Measurements from ENCODE around the gene PDE10A. TPM values are rescaled to one million over a fixed set of nuclear protein-coding genes. Genes with fewer than 3 reads are reported as not detected.
"Not testable (repeated sequence)": the region's sequence is repeated elsewhere in the genome, so short reads cannot be mapped to it uniquely, and the experiment has no call there.

The PDE10A gene
- total and polyA plus RNA-seq, 7 experiments from 2014 or later: not detected

DNA sequence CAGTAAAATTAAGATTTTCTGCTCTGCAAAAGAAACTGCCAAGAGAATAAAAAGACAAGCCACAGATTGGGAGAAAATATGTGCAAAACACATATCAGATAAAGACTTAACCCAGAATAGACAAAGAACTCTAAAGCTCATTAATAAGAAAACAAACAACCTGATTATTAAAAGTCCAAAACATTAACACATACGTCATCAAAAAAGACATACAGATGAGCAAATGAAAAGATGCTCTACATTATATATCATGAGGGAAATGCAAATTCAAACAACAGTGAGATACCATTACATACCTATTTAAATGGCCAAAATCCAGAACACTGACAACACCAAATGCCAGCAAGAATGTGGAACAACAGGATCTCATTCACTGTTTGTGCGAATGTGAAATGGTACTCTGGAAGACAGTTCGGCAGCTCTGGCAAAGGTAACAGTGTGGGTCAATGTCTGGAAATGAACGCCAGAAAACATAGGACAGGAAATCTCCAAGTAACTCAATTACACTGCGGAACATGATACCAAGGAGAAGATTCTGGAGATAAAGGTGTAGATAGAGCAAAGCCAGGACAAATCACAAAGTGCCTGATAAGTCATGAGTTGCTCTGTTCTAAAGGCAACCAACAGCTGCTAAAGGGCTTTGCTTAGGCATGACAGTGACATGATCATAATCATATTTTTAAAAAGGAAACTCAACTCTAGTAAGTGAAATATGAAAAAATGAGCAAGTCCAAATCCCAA is 96.8 kb downstream of the PDE10A start:
- H3K9me3 ChIP-seq (ENCODE audit: control insufficient read depth in 2 of 3, low read length in 3 of 3): no peaks in the 10 kb centered on the region
- no peaks in the 10 kb centered on the region for H3K27me3 ChIP-seq (ENCODE audit: control insufficient read depth in 2 of 2, insufficient read depth in 2 of 2, low read length in 2 of 2)
- no peak overlapping the region for H3K4me3 Mint-ChIP-seq

DNA sequence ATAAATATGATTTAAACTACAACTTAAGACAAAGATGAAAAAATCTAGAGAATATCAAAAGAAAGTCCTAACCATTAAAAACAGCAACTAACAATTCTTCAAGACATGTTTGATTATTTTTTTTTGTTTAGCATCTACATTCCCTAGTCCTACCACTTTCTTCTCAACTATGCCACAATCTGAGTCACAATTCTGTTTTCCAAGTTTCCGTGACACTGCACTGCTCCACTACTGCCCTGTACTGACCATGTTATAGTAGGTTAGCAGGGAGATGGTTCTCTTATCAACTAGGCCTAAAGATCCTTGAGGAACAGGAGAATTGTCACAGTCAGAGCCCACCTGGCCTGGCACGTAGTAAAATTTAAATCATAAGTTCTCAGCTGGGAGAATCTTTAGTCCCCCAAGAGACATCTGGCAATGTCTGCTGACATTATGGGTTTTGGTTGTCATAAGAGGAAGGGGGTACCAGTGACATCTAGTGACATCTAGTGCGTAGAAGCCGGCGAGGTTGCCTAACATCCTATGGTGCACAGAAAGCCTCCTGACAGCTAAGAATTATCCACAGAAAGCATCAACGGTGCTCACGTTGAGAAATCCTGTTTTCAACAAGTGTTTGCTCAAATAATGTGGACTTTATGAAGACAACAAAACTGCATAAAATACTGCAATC is 100.5 kb downstream of the PDE10A start:
- Histone ChIP-seq H3K27me3 (ENCODE audit: control insufficient read depth in 2 of 2, insufficient read depth in 2 of 2, low read length in 2 of 2) (no peaks in the 10 kb centered on the region), H3K27ac (ENCODE audit: low read depth, low read length) (no peak overlapping the region), H3K4me3 (ENCODE audit: low read length) (no peak overlapping the region), H3K36me3 (ENCODE audit: control insufficient read depth in 2 of 3, insufficient read depth in 3 of 3, low read length in 3 of 3) (no peaks in the 10 kb centered on the region), H3K9me3 (ENCODE audit: control insufficient read depth in 2 of 3, low read length in 3 of 3) (no peaks in the 10 kb centered on the region), H3K4me1 (ENCODE audit: control insufficient read depth in 2 of 2, insufficient read depth in 2 of 2, low read length in 2 of 2) (no peaks in the 10 kb centered on the region)
- DNase-seq: no peak
- H3K4me1 Mint-ChIP-seq: no peaks in the 10 kb centered on the region
- no peak for ATAC-seq
- H3K9me3 Mint-ChIP-seq: peaks cover 0 to 11% (median 6%) of the 10 kb centered on the region in 11 donors
- ChIA-PET POLR2A (no interaction called here), CTCF (no interaction called here)
- peaks cover 0 to 8% (median 0%) of the 10 kb centered on the region in 5 donors for H3K36me3 Mint-ChIP-seq
- no peak overlapping the region for H3K27ac Mint-ChIP-seq
- intact Hi-C loops (cut with micrococcal nuclease): no loop called here
- H3K27me3 Mint-ChIP-seq: no peaks in the 10 kb centered on the region
- H3K4me3 Mint-ChIP-seq: no peak overlapping the region

More for the DNA sequence above, 96.8 kb downstream of the PDE10A start:
- no peaks in the 10 kb centered on the region for H3K36me3 ChIP-seq (ENCODE audit: control insufficient read depth in 2 of 3, insufficient read depth in 3 of 3, low read length in 3 of 3)
- no peak overlapping the region for H3K27ac Mint-ChIP-seq
- H3K9me3 Mint-ChIP-seq: peaks cover 0 to 3% (median under 1%) of the 10 kb centered on the region in 11 donors
- no peaks in the 10 kb centered on the region for H3K4me1 ChIP-seq (ENCODE audit: control insufficient read depth in 2 of 2, insufficient read depth in 2 of 2, low read length in 2 of 2)
- ATAC-seq: no peak
- H3K4me3 ChIP-seq (ENCODE audit: low read length): no peak overlapping the region
- intact Hi-C loops (cut with micrococcal nuclease): no loop called here
- CTCF ChIA-PET: no interaction called here
- H3K36me3 Mint-ChIP-seq: peaks cover 0 to 1% (median 0%) of the 10 kb centered on the region in 5 donors
- no peak overlapping the region for H3K27ac ChIP-seq (ENCODE audit: low read depth, low read length)
- H3K4me1 Mint-ChIP-seq: no peaks in the 10 kb centered on the region
- DNase-seq: no peak
- POLR2A ChIA-PET: no interaction called here
- no peaks in the 10 kb centered on the region for H3K27me3 Mint-ChIP-seq

- H3K27me3 Mint-ChIP-seq: peaks cover 0 to 3% (median 0%) of the 10 kb centered on the region in 5 donors
- H3K4me1 Mint-ChIP-seq: no peaks in the 10 kb centered on the region
- H3K4me3 Mint-ChIP-seq: no peak overlapping the region
- H3K36me3 ChIP-seq (ENCODE audit: control insufficient read depth in 2 of 3, insufficient read depth in 3 of 3, low read length in 3 of 3): no peaks in the 10 kb centered on the region
- no peak for ATAC-seq
- H3K9me3 ChIP-seq (ENCODE audit: control insufficient read depth in 2 of 3, low read length in 3 of 3): no peaks in the 10 kb centered on the region
- no peak overlapping the region for H3K4me3 ChIP-seq (ENCODE audit: low read length)
- POLR2A ChIA-PET: no interaction called here
- no peaks in the 10 kb centered on the region for H3K27me3 ChIP-seq (ENCODE audit: control insufficient read depth in 2 of 2, insufficient read depth in 2 of 2, low read length in 2 of 2)
- peaks cover 0 to 11% (median 6%) of the 10 kb centered on the region in 11 donors for H3K9me3 Mint-ChIP-seq
- no peaks in the 10 kb centered on the region for H3K4me1 ChIP-seq (ENCODE audit: control insufficient read depth in 2 of 2, insufficient read depth in 2 of 2, low read length in 2 of 2)
- CTCF ChIA-PET: no interaction called here
- H3K27ac ChIP-seq (ENCODE audit: low read depth, low read length): no peak overlapping the region
- H3K27ac Mint-ChIP-seq: no peak overlapping the region
- peaks cover 0 to 8% (median 0%) of the 10 kb centered on the region in 5 donors for H3K36me3 Mint-ChIP-seq
- no peak for DNase-seq
- intact Hi-C loops (cut with micrococcal nuclease): no loop called here
Observed at GRCh38 chr6:165559632-165560031, 103.4 kb downstream of the PDE10A start.

DNA sequence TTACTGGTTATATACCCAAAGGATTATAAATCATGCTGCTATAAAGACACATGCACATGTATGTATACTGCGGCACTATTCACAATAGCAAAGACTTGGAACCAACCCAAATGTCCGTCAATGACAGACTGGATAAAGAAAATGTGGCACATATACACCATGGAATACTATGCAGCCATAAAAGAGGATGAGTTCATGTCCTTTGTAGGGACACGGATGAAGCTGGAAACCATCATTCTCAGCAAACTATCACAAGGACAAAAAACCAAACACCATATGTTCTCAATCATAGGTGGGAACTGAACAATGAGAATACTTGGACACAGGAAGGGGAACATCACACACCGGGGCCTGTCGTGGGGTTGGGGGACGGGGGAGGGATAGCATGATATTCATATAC is 104.9 kb downstream of the PDE10A start:
- H3K27ac ChIP-seq (ENCODE audit: low read depth, low read length); POLR2A ChIA-PET; intact Hi-C loops (cut with micrococcal nuclease); H3K27me3 Mint-ChIP-seq; H3K4me1 ChIP-seq (ENCODE audit: control insufficient read depth in 2 of 2, insufficient read depth in 2 of 2, low read length in 2 of 2); ATAC-seq; CTCF ChIA-PET; DNase-seq; H3K4me3 Mint-ChIP-seq; H3K4me1 Mint-ChIP-seq; H3K27me3 ChIP-seq (ENCODE audit: control insufficient read depth in 2 of 2, insufficient read depth in 2 of 2, low read length in 2 of 2); H3K27ac Mint-ChIP-seq; H3K36me3 Mint-ChIP-seq; H3K4me3 ChIP-seq (ENCODE audit: low read length); H3K36me3 ChIP-seq (ENCODE audit: control insufficient read depth in 2 of 3, insufficient read depth in 3 of 3, low read length in 3 of 3); H3K9me3 ChIP-seq (ENCODE audit: control insufficient read depth in 2 of 3, low read length in 3 of 3): not testable (repeated sequence)
- peaks cover 0 to 11% (median 7%) of the 10 kb centered on the region in 11 donors for H3K9me3 Mint-ChIP-seq

DNA sequence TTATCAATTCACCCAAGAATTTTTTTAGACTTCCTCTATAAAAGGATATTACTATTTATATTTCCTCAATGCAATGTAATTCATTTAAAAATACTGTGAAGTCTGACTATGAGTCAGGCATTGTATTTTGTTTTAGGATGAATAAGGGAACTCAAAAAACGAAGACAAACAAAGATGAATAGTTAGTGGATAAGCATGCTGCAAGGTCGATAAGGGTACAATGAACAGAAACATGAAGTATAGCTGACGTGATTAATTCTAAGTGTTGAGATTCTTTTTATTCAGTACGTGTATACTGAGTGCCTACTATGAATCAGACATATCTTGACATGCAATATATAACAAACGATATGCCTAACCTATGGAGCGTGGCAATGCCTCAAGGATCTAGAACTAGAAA is 105.4 kb downstream of the PDE10A start:
- ChIA-PET CTCF (no interaction called here), POLR2A (no interaction called here)
- Histone ChIP-seq H3K4me1 (ENCODE audit: control insufficient read depth in 2 of 2, insufficient read depth in 2 of 2, low read length in 2 of 2) (no peaks in the 10 kb centered on the region), H3K27me3 (ENCODE audit: control insufficient read depth in 2 of 2, insufficient read depth in 2 of 2, low read length in 2 of 2) (no peaks in the 10 kb centered on the region), H3K4me3 (ENCODE audit: low read length) (no peak overlapping the region), H3K36me3 (ENCODE audit: control insufficient read depth in 2 of 3, insufficient read depth in 3 of 3, low read length in 3 of 3) (no peaks in the 10 kb centered on the region), H3K27ac (ENCODE audit: low read depth, low read length) (no peak overlapping the region), H3K9me3 (ENCODE audit: control insufficient read depth in 2 of 3, low read length in 3 of 3) (no peaks in the 10 kb centered on the region)
- Mint-ChIP-seq H3K9me3 (peaks cover 3 to 11% (median 7%) of the 10 kb centered on the region in 11 donors), H3K36me3 (peaks cover 0 to 8% (median 0%) of the 10 kb centered on the region in 5 donors), H3K27me3 (peaks cover 0 to 4% (median 0%) of the 10 kb centered on the region in 5 donors), H3K27ac (no peak overlapping the region), H3K4me1 (no peaks in the 10 kb centered on the region), H3K4me3 (no peak overlapping the region)
- intact Hi-C loops (cut with micrococcal nuclease): no loop called here
- DNase-seq (no peak), ATAC-seq (no peak)

GRCh38 chr6:165556116-165556843 is 106.8 kb downstream of the PDE10A start:
- ChIA-PET POLR2A (no interaction called here), CTCF (no interaction called here)
- DNase-seq (no peak), ATAC-seq (no peak)
- Mint-ChIP-seq H3K27ac (no peak overlapping the region), H3K36me3 (peaks cover 0 to 7% (median 0%) of the 10 kb centered on the region in 5 donors), H3K27me3 (peaks cover 0 to 4% (median 0%) of the 10 kb centered on the region in 5 donors), H3K4me1 (no peaks in the 10 kb centered on the region), H3K4me3 (no peak overlapping the region), H3K9me3 (peaks cover 2 to 11% (median 7%) of the 10 kb centered on the region in 11 donors)
- no peak overlapping the region for H3K27ac ChIP-seq (ENCODE audit: low read depth, low read length)
- intact Hi-C loops (cut with micrococcal nuclease): no loop called here
- no peak overlapping the region for H3K4me3 ChIP-seq (ENCODE audit: low read length)
- no peaks in the 10 kb centered on the region for H3K36me3 ChIP-seq (ENCODE audit: control insufficient read depth in 2 of 3, insufficient read depth in 3 of 3, low read length in 3 of 3)
- H3K4me1 ChIP-seq (ENCODE audit: control insufficient read depth in 2 of 2, insufficient read depth in 2 of 2, low read length in 2 of 2): no peaks in the 10 kb centered on the region
- H3K27me3 ChIP-seq (ENCODE audit: control insufficient read depth in 2 of 2, insufficient read depth in 2 of 2, low read length in 2 of 2): no peaks in the 10 kb centered on the region
- no peaks in the 10 kb centered on the region for H3K9me3 ChIP-seq (ENCODE audit: control insufficient read depth in 2 of 3, low read length in 3 of 3)
